ENCODE data around the gene NFS1. TPM values are rescaled to one million over a fixed set of nuclear protein-coding genes. Genes with fewer than 3 reads are reported as not detected.

Gene NFS1
- total RNA-seq, 2 experiments from 2014 or later, result 37.2 to 38.2 TPM

DNA sequence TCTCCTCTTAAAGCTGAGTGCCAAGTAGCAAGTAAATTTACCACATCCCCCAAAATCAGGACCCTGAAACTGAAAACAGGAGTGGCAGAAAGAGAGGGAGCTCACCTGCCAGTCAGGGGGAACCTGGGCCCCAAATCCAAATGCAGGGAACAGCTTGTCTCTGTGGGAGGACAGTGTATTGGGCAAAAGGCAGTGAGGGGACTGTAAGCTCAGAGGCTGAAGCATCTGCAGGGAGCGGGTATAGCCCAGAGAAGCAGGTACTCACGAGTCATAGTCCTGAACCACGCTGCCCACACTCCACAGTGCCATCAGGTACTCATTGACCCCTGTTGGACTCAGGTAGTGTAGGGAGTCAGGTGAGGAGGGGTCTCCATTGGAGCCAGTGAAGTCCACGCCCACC, 68.5 kb downstream of the NFS1 start:
- Mint-ChIP-seq H3K36me3 (peaks cover 13% of the 10 kb centered on the region), H3K27me3 (no peaks in the 10 kb centered on the region), H3K27ac (no peak overlapping the region), H3K4me3 (no peak overlapping the region), H3K4me1 (peaks cover 5% of the 10 kb centered on the region), H3K9me3 (no peaks in the 10 kb centered on the region)
- DNase-seq, result no peak

DNA sequence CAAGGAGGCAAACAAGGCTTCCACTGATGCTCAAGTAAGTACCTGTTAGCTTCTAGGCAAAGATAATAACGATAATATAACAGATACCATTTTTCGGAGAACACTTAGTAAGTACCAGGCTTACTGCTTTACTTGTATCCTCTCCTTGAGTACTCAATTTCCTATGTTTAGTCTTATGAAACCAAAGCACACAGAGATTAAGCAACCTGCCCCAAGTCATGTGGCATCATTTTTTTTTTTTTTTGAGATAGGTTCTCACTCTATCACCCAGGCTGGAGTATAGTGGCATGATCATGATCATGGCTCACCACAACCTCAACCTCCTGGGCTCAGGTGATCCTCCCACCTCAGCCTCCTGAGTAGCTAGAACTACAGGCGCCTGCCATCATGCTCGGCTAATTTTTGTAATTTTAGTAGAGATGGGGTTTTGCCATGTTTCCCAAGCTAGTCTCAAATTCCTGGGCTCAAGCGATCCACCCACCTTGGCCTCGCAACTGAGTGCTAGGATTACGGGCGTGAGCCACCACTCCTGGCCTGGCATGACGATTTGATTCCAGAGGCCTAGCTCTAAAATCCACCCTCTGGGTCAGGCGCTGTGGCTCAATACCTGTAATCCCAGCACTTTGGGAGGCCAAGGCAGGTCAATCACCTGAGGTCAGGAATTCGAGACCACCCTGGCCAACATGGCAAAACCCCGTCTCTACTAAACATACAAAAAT, 69.6 kb downstream of the NFS1 start:
- no peak overlapping the region for H3K27ac Mint-ChIP-seq
- DNase-seq, result no peak
- H3K4me1 Mint-ChIP-seq, result no peaks in the 10 kb centered on the region
- no peak overlapping the region for H3K4me3 Mint-ChIP-seq
- H3K9me3 Mint-ChIP-seq, result no peaks in the 10 kb centered on the region
- no peaks in the 10 kb centered on the region for H3K27me3 Mint-ChIP-seq
- H3K36me3 Mint-ChIP-seq, result peaks cover 20% of the 10 kb centered on the region

DNA sequence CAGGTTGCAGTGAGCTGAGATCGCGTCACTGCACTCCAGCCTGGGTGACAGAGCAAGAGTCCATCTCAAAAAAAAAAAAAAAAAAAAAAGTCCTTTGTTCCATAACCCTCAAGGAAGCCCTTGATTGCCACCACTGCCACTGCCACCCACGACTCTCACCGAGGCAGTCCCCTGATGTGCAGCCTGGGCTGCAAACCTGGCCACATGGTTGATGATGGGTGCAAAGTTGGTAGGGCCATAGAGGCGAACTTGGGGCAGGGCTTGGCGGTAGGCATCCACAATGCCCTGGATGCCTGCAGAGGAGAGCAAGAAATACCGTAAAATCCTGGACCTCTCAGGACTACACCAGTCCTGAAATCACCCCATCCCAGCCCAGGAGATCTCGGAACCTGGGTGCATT, 72.0 kb downstream of the NFS1 start:
- H3K27ac Mint-ChIP-seq, result no peak overlapping the region
- no peak overlapping the region for H3K4me3 Mint-ChIP-seq
- no peaks in the 10 kb centered on the region for H3K9me3 Mint-ChIP-seq
- no peak for DNase-seq
- H3K36me3 Mint-ChIP-seq, result peaks cover 20% of the 10 kb centered on the region
- H3K4me1 Mint-ChIP-seq, result no peaks in the 10 kb centered on the region
- no peaks in the 10 kb centered on the region for H3K27me3 Mint-ChIP-seq

DNA sequence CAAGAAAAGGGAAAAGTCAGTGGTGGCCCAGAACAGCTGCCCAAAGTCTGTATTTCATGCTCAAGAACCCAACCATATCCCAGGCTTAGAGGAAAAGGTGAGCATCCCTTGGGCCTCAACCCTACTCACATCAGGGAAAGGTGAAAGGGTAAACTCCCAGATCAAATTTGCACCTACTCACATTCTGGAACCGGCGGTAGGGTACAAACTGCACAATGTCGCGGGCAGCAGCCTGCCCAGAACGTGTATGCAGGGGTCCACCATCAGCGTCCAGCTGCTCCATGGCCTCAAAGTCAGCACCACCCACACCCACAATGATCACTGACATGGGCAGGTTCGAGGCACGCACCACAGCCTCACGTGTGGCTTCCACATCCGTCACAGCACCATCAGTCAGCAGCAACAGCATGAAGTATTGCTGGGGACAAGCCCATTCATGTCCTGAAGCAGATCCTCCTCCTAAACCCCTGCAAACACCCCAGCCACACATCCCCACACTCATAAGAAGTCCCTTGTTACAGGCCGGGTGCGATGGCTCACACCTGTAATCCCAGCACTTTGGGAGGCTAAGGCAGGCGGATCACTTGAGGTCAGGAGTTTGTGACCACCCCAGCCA, 72.7 kb downstream of the NFS1 start:
- no peak for DNase-seq
- H3K4me3 Mint-ChIP-seq, result no peak overlapping the region
- H3K9me3 Mint-ChIP-seq, result no peaks in the 10 kb centered on the region
- peaks cover 21% of the 10 kb centered on the region for H3K36me3 Mint-ChIP-seq
- H3K27ac Mint-ChIP-seq, result no peak overlapping the region
- H3K27me3 Mint-ChIP-seq, result no peaks in the 10 kb centered on the region
- peaks cover 1% of the 10 kb centered on the region for H3K4me1 Mint-ChIP-seq

DNA sequence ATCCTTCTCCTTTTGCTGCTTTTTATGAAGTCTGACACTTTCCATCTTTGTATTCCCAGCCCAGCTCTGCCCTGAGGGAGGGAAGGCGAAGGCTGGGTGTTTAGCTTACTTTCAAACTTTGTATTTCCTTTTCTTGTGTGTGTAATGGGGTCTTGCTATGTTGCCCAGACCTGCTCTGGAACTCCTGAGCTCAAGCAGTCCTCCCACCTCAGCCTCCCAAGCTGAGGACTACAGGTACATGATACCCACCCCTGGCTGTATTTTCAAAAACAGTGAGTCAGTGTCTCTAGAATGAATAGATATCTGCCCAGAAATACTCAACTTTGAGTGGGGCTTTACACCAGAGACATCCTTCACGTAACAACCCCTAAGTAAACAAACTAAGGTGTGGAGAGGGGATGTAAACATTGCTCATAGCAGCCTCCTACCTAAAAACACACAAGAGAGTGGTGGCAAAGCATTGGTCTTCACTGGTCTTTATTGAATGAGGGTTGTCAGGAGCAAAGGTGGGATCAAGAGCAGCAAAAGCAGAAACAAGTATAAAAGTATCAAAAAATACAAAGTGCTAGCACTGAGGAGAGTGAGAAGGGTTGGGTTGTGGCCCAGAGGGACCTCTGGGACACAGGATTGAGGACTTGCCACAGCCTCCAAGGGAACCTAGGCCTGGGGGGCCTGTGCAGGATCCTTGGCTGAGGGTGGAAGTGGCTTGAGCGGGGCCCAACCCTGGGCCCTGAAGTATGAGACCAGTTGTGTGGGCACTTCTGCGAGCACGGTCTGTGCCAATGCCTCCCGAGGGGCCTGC, 73.4 kb downstream of the NFS1 start:
- H3K4me3 Mint-ChIP-seq, result no peak overlapping the region
- no peak for DNase-seq
- H3K27me3 Mint-ChIP-seq, result no peaks in the 10 kb centered on the region
- H3K9me3 Mint-ChIP-seq, result no peaks in the 10 kb centered on the region
- peaks cover 5% of the 10 kb centered on the region for H3K4me1 Mint-ChIP-seq
- H3K36me3 Mint-ChIP-seq, result peaks cover 22% of the 10 kb centered on the region
- no peak overlapping the region for H3K27ac Mint-ChIP-seq

DNA sequence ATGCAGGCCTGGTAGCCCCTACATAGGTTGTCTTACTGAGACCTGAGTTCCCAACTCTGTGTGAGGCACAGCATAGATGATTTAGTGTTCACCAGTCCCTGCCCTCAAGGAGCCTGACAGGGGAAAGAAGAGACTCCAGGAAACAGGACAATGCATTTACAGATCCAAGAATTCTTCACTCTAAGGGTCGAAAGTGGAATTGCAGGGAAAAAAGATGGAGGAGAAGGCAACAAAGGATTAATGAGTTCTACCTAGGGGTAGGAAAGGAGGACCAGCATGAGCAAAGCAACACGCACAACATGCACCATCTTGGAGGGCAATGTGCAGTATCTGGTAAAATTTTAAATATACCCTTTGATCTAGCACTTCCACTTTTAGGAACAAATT, 77.6 kb downstream of the NFS1 start:
- Mint-ChIP-seq H3K9me3 (no peaks in the 10 kb centered on the region), H3K27ac (peak overlapping the region; percentile 61), H3K4me1 (peaks cover 38% of the 10 kb centered on the region)

DNA sequence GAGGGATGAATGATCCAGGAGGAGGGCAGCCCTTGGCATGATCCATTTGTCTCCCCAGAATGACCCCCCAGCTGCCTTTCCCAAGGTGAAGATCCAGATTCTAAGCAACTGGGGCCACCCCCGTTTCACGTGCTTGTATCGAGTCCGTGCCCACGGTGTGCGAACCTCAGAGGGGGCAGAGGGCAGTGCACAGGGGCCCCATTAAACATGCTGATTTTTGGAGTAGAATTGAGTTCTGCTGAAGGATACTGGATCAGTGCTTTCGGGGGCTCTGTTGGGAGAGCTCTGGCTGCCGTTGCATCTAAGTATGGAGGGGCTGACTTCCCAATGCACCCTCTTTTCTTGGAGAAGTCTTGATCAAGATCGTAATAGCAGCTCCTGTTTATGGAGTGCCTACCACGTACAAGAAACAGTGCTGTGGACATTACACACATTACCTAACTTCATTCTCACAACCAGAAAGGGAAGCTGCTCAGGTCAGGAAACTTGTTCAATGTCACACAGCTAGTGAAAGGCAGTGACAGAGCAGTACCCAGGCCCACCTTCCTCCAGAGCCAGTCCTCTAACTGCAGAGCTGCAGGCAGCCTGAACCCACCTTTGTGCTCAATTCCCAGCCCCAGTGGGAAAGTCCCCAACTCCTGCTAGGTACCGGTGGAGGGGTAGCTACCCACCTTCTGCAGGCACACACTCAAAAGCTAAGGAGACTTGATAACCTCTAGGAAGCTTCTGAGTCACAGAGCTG, 78.2 kb downstream of the NFS1 start:
- Mint-ChIP-seq H3K4me3 (no peak overlapping the region), H3K9me3 (no peaks in the 10 kb centered on the region), H3K27me3 (peaks cover 11% of the 10 kb centered on the region), H3K4me1 (peaks cover 38% of the 10 kb centered on the region), H3K27ac (no peak overlapping the region), H3K36me3 (peaks cover 22% of the 10 kb centered on the region)
- no peak for DNase-seq

More for the DNA sequence above, 77.6 kb downstream of the NFS1 start:
- no peak for DNase-seq
- Mint-ChIP-seq H3K36me3 (peaks cover 25% of the 10 kb centered on the region), H3K27me3 (peaks cover 11% of the 10 kb centered on the region), H3K4me3 (no peak overlapping the region)

DNA sequence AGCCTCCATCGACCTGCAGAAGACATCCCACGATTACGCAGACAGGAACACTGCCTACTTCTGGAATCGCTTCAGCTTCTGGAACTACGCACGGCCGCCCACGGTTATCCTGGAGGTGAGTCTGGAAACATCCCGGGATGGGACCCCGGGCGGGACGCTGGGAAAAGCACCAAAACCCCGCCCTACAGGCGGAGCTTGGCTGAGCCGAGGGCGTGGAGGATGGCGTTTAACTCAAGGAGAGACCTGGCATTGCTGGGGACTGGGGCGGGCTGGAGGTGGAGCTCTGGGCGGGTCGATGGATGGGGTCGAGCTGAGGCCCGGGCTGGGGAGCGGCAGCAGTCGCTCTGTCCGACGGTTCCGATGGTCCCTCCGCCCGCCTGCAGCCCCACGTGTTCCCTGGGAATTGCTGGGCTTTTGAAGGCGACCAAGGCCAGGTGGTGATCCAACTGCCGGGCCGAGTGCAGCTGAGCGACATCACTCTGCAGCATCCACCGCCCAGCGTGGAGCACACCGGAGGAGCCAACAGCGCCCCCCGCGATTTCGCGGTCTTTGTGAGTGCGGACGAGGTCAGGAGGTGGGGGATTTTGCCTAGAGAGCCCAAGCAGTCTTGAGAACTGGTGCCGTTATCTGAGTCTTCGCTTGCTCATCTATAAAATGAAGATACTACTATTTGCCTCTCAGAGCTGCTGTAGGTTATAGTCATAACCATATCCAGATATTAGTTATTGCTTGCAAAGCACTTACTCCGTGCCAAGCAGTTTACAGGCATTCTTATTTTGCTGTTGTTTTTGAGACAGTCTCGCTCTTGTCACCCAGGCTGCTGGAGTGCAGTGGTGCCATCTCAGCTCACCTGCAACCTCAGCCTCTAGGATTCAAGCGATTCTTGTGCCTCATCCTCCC, 79.7 kb downstream of the NFS1 start:
- H3K9me3 Mint-ChIP-seq, result no peaks in the 10 kb centered on the region
- peak; percentile 85 for DNase-seq
- peak overlapping the region; percentile 84 for H3K27ac Mint-ChIP-seq
- H3K4me3 Mint-ChIP-seq, result peak overlapping the region; percentile 84
- peaks cover 11% of the 10 kb centered on the region for H3K27me3 Mint-ChIP-seq
- H3K4me1 Mint-ChIP-seq, result peaks cover 45% of the 10 kb centered on the region
- H3K36me3 Mint-ChIP-seq, result peaks cover 11% of the 10 kb centered on the region

DNA sequence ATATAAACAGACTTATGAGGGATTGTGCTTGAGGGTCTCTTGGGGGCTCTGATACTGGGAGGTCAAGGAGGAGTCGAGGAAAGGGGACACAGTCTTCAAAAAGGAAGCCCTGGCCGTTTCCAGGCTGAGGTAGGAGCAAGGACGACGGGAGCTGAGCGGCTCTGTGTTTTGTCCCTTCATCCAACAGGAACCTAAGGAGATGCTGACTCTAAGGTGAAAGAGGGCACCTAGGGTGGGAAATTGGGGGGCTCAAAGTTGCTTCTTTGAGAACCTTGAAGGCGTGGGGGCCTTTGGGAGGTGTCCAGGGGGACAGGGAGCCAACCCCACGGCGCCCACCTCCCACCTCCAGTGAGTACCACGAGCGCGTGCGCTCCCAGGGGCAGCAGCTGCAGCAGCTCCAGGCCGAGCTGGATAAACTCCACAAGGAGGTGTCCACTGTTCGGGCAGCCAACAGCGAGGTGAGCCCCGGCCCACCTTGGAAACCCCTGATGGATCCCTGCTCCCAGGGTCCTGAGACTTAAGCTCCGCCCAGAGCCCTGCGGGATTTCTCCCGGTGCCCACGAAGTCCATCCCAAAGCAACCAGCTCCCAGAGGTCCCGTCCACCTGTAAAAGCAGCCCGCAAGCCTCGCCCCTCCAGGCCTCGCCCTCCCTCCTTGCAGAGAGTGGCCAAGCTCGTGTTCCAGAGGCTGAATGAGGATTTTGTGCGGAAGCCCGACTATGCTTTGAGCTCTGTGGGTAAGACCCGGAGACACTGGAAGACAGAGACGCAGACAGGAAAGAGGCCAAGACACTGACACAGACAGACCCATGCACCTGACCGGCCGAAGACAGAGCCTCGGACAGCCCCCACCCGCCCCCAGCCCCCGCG, 80.7 kb downstream of the NFS1 start:
- Mint-ChIP-seq H3K4me3 (peak overlapping the region; percentile 84), H3K9me3 (no peaks in the 10 kb centered on the region), H3K36me3 (peaks cover 11% of the 10 kb centered on the region), H3K27ac (peak overlapping the region; percentile 65), H3K4me1 (peaks cover 45% of the 10 kb centered on the region), H3K27me3 (peaks cover 11% of the 10 kb centered on the region)
- DNase-seq, result peak; percentile 21

Other genes starting within 250 kb of the NFS1 start
- 10 to 100 TPM; 48.8 to 55.5 TPM for gene CEP250, start 243.8 kb downstream of the NFS1 start, total RNA-seq
- not detected for gene C20orf173, start 169.7 kb downstream of the NFS1 start, total RNA-seq
- 100 to 1,000 TPM; 105 to 107 TPM for gene ERGIC3, start 157.3 kb downstream of the NFS1 start, total RNA-seq
- 1 to 10 TPM; 7.8 to 8.0 TPM for gene SPAG4, start 83.5 kb downstream of the NFS1 start, total RNA-seq
- 100 to 1,000 TPM; 290 to 304 TPM for gene CPNE1, start 34.5 kb downstream of the NFS1 start, total RNA-seq
- gene RBM12, start 34.5 kb downstream of the NFS1 start, total RNA-seq, result 100 to 1,000 TPM; 161 to 169 TPM
- 100 to 1,000 TPM; 121 to 137 TPM for gene ROMO1, start 53 bp upstream of the NFS1 start, total RNA-seq
- gene RBM39, start 42.9 kb upstream of the NFS1 start, total RNA-seq, result 100 to 1,000 TPM; 330 to 349 TPM
- gene PHF20, start 72.7 kb upstream of the NFS1 start, total RNA-seq, result 10 to 100 TPM; 50.2 to 50.6 TPM